HepG2 (cell line): ENCODE data around the gene RCCD1. TPM values are rescaled to one million over a fixed set of nuclear protein-coding genes. Genes with fewer than 3 reads are reported as not detected.

Experiments used
- ATAC-seq: fragments of 200-7000 bp; cut with Tn5 transposase; 3 replicates; pipeline ENCODE4 v1.9.1; 2020; ENCODE audit warnings: mild to moderate bottlenecking, moderate library complexity
- BruUV-seq: library from RNA; stranded (reverse); fragments of 400-500 nt; replicated peaks from 2 replicates; lab custom pipeline; 2021; lab: Mats Ljungman, UMichigan
- CTCF ChIA-PET: fragments of 300-600 bp; formaldehyde crosslinking; extraction: SDS; loops from one replicate; lab custom pipeline; 2021; ENCODE audit warnings: low total read pairs, inconsistent platforms, low intra/inter-chr PET ratio; lab: Yijun Ruan, JAX
- POLR2A ChIA-PET: fragments of 350-600 bp; sonication (Branson Sonifier 250); formaldehyde crosslinking; loops from one replicate; lab custom pipeline; 2020; ENCODE audit warnings: antibody characterized with exemption, inconsistent platforms; lab: Yijun Ruan, JAX
- DNase-seq: peaks from one replicate; pipeline ENCODE4 v3.0.0-alpha.2; 2015; ENCODE audit warnings: low spot score
- FAIRE-seq: peaks from 3 replicates; lab custom pipeline; 2011; peaks lifted over from hg19 to GRCh38; lab: Jason Lieb, UNC
- H2AFZ ChIP-seq: one replicate; pipeline ENCODE4 v1.6.1; 2011; ENCODE audit warnings: low read length, inconsistent platforms
- H3K27ac ChIP-seq: fragments of 300-600 bp; 3 replicates; pipeline ENCODE4 v1.8.0; 2011; ENCODE audit warnings: mixed run types, mild to moderate bottlenecking, mixed read lengths, low read length, inconsistent platforms; ENCODE audit not compliant: insufficient read depth; ENCODE audit errors: extremely low read length
- H3K27me3 ChIP-seq, 2 experiments: fragments of 200-600 bp in 1 of 2; 2 replicates in 1 of 2; 3 replicates in 1 of 2; pipeline versions ENCODE4 v1.6.0 to v1.8.0; 2011; ENCODE audit warnings: low read length in 2 of 2, mild to moderate bottlenecking in 2 of 2, moderate library complexity in 2 of 2, inconsistent platforms in 1 of 2; ENCODE audit not compliant: insufficient read depth in 2 of 2, control insufficient read depth in 1 of 2
- H3K36me3 ChIP-seq, 2 experiments: fragments of 200-600 bp in 1 of 2; replicated peaks in 1 of 2; 2 replicates in 1 of 2; 3 replicates in 1 of 2; pipeline versions ENCODE4 v1.5.1 to v1.8.0; 2011; ENCODE audit warnings: low read length in 2 of 2, inconsistent platforms in 1 of 2; ENCODE audit not compliant: insufficient read depth in 2 of 2, control insufficient read depth in 1 of 2
- H3K4me1 ChIP-seq: 2 replicates; pipeline ENCODE4 v1.5.1; 2012; ENCODE audit warnings: low read length, inconsistent platforms; ENCODE audit not compliant: insufficient read depth
- H3K4me2 ChIP-seq: 2 replicates; pipeline ENCODE4 v1.6.0; 2011; ENCODE audit warnings: low read depth, low read length, inconsistent platforms
- H3K4me3 ChIP-seq, 3 experiments: fragments of 200-600 bp in 1 of 3; sonication (generic), shearing (Covaris generic) in 1 of 3; replicated peaks in 1 of 3; 2 replicates each; pipeline ENCODE4 v1.5.1; 2011 to 2016; ENCODE audit warnings: low read length in 3 of 3, inconsistent platforms in 2 of 3, low read depth in 2 of 3, mild to moderate bottlenecking in 2 of 3, control low read depth in 1 of 3, mixed read lengths in 1 of 3; ENCODE audit not compliant: insufficient read depth in 1 of 3
- H3K79me2 ChIP-seq: one replicate; pipeline ENCODE4 v1.6.1; 2011; ENCODE audit warnings: low read length, inconsistent platforms; ENCODE audit not compliant: insufficient read depth
- H3K9ac ChIP-seq: 2 replicates; pipeline ENCODE4 v1.6.0; 2011; ENCODE audit warnings: mild to moderate bottlenecking, low read depth, low read length, inconsistent platforms; ENCODE audit not compliant: insufficient read depth
- H3K9me3 ChIP-seq: 2 replicates; pipeline ENCODE4 v1.5.1; 2012; ENCODE audit warnings: mild to moderate bottlenecking, low read length
- H4K20me1 ChIP-seq: 2 replicates; pipeline ENCODE4 v1.6.0; 2011; ENCODE audit warnings: inconsistent platforms, mild to moderate bottlenecking, low read length, moderate library complexity; ENCODE audit not compliant: insufficient read depth
- ARID2 ChIP-seq: sonication (generic); formaldehyde crosslinking; IDR thresholded peaks from 2 replicates; pipeline ENCODE4 v1.8.1; 2022; ENCODE audit warnings: mild to moderate bottlenecking, missing genetic modification reagents, borderline replicate concordance
- FIP1L1 ChIP-seq: fragments of 200-400 bp; formaldehyde crosslinking; IDR thresholded peaks from 2 replicates; pipeline ENCODE4 v1.6.1; 2018; ENCODE audit warnings: low read depth, mild to moderate bottlenecking, low read length, moderate library complexity, borderline replicate concordance; ENCODE audit not compliant: insufficient read depth
- MIER3 ChIP-seq: IDR thresholded peaks from 2 replicates; pipeline ENCODE4 v1.6.1; 2016; ENCODE audit warnings: missing compliant biosample characterization, borderline replicate concordance
- MIXL1 ChIP-seq: IDR thresholded peaks from 2 replicates; pipeline ENCODE4 v1.6.1; 2016
- PITX1 ChIP-seq: sonication (generic); formaldehyde crosslinking; IDR thresholded peaks from 2 replicates; pipeline ENCODE4 v1.5.1; 2020; ENCODE audit warnings: mild to moderate bottlenecking, missing genetic modification reagents
- SSRP1 ChIP-seq: IDR thresholded peaks from 2 replicates; pipeline ENCODE4 v1.6.1; 2016; ENCODE audit warnings: control low read depth
- ZNF230 ChIP-seq: sonication (generic); formaldehyde crosslinking; IDR thresholded peaks from 2 replicates; pipeline ENCODE4 v1.4.0; 2020; ENCODE audit warnings: mild to moderate bottlenecking, missing genetic modification reagents
- ZNF468 ChIP-seq: sonication (generic); formaldehyde crosslinking; IDR thresholded peaks from 2 replicates; pipeline ENCODE4 v1.8.0; 2022; ENCODE audit warnings: mild to moderate bottlenecking, moderate library complexity, missing genetic modification reagents
- ZNF530 ChIP-seq: sonication (generic); formaldehyde crosslinking; IDR thresholded peaks from 2 replicates; pipeline ENCODE4 v1.5.0; 2020; ENCODE audit warnings: low read depth, mild to moderate bottlenecking, missing genetic modification reagents
- ZSCAN21 ChIP-seq: sonication (generic); formaldehyde crosslinking; IDR thresholded peaks from 2 replicates; pipeline ENCODE4 v1.8.0; 2022; ENCODE audit warnings: mild to moderate bottlenecking, missing genetic modification reagents, moderate library complexity, borderline replicate concordance
- WGBS: methylation state at CpG from one replicate; pipeline ENCODE4 v1.1.6; 2017; ENCODE audit warnings: low lambda C conversion rate; 5-methylcytosine and 5-hydroxymethylcytosine counted together
- in situ Hi-C: cut with HindIII; loops from 2 replicates; pipeline ENCODE4 v1.10.0; 2017; ENCODE audit warnings: low pct_unique_long_range_greater_than_20kb; ENCODE audit not compliant: extremely low pct_ligation_motif_present
- intact Hi-C: fragments of 100-400 bp; cut with micrococcal nuclease; formaldehyde crosslinking; loops from one replicate; pipeline ENCODE4 v1.10.0; 2022; ENCODE audit not compliant: unreplicated experiment
- polyA plus RNA-seq, 8 experiments: library from polyadenylated mRNA; depleted of rRNA in 3 of 8; stranded (reverse) in 7 of 8; unstranded in 1 of 8; fragments of >200 nt; fragmentation: Illumina TruSeq in 4 of 8; extraction: Trizol in 4 of 8; gene quantifications; 2 replicates each; pipeline versions ENCODE4 v1.2.1 to v1.2.3, GENCODE V29; 2011 to 2016; ENCODE audit warnings: low read depth in 4 of 8, missing spikeins in 1 of 8, mixed read lengths in 1 of 8; ENCODE audit not compliant: insufficient read depth in 1 of 8
- total RNA-seq, 5 experiments: library from RNA; depleted of rRNA; stranded (reverse); fragments of >200 nt; fragmentation: Illumina TruSeq; extraction: Trizol; gene quantifications; 2 replicates each; pipeline ENCODE4 v1.2.3, GENCODE V29; 2016; ENCODE audit warnings: low read depth in 1 of 5
- TF ChIP-seq, protein P1 (sequence below): sonication (generic); formaldehyde crosslinking; IDR thresholded peaks from 2 replicates; pipeline ENCODE4 v1.5.0; 2020; ENCODE audit warnings: mild to moderate bottlenecking, low read depth, missing genetic modification reagents, borderline replicate concordance
- TF ChIP-seq, protein P2 (sequence below): sonication (generic); formaldehyde crosslinking; conservative IDR thresholded peaks from 2 replicates; pipeline ENCODE4 v1.4.0; 2020; ENCODE audit warnings: missing genetic modification reagents
- TF ChIP-seq, protein P3 (sequence below): sonication (generic); formaldehyde crosslinking; IDR thresholded peaks from 2 replicates; pipeline ENCODE4 v1.8.1; 2023; ENCODE audit warnings: mild to moderate bottlenecking, missing genetic modification reagents
- TF ChIP-seq, protein P4 (sequence below): sonication (generic); formaldehyde crosslinking; IDR thresholded peaks from 2 replicates; pipeline ENCODE4 v1.4.0; 2020; ENCODE audit warnings: missing genetic modification reagents
- TF ChIP-seq, protein P5 (sequence below): sonication (generic); formaldehyde crosslinking; IDR thresholded peaks from 2 replicates; pipeline ENCODE4 v1.8.0; 2022; ENCODE audit warnings: missing genetic modification reagents, mild to moderate bottlenecking, moderate library complexity, borderline replicate concordance

RCCD1 gene
- total and polyA plus RNA-seq, 2 of the 13 experiments (the other 11 are each of a cell fraction or from before 2014, with no cell fraction given) = 14.1 to 15.1 TPM

DNA sequence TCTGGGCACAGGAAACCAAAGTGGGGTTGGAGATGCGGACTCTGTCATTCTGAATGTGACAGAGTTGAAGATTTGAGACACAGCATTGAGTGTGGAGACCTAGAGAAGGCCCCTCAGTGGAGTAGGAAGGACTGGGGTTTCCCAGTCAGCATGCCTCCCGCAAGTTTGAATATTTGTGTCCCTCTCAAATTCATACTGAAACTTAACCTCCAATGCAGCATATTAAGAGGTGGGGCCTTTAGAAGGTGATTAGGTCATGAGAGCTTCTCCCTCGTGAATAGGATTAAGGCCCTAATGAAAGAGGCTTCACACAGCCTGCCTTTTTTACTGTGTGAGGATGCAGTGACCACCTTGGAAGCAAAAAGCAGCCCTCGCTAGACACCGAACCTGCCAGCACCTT lies 30.3 kb upstream of the RCCD1 start:
- no peaks in the 10 kb centered on the region for H4K20me1 ChIP-seq
- DNase-seq (no peak), FAIRE-seq (no peak), ATAC-seq (no peak; the same call in 2 of the 3 replicates)
- ChIA-PET POLR2A (no interaction called here), CTCF (no interaction called here)
- H3K9ac ChIP-seq = no peak overlapping the region
- H3K9me3 ChIP-seq = no peaks in the 10 kb centered on the region
- peaks cover 27% of the 10 kb centered on the region for H3K4me1 ChIP-seq
- H3K4me2 ChIP-seq = no peak overlapping the region
- intact Hi-C loops (no loop called here), in situ Hi-C loops (no loop called here)
- WGBS = 85% methylated on average over 5 of the region's 5 CpGs
- no peaks in the 10 kb centered on the region for H3K79me2 ChIP-seq
- no peak overlapping the region for H2AFZ ChIP-seq
- peaks cover 6 to 21% of the 10 kb centered on the region in 2 experiments; a peak in 3 of 5 replicates for H3K36me3 ChIP-seq
- no peak overlapping the region for H3K4me3 ChIP-seq
- BruUV-seq = no TSS peak
- no peaks in the 10 kb centered on the region for H3K27me3 ChIP-seq
- H3K27ac ChIP-seq = no peak overlapping the region
- TF ChIP-seq ZNF530 (CRISPR knock-in tag) (no peak), ZNF468 (CRISPR knock-in tag) (no peak), MIER3 (no peak), SSRP1 (CRISPR knock-in tag) (no peak), MIXL1 (CRISPR knock-in tag) (no peak), ZSCAN21 (CRISPR knock-in tag) (no peak), PITX1 (CRISPR knock-in tag) (no peak), ZNF230 (CRISPR knock-in tag) (no peak), FIP1L1 (no peak), ARID2 (no peak)
- TF ChIP-seq, protein P1, sequence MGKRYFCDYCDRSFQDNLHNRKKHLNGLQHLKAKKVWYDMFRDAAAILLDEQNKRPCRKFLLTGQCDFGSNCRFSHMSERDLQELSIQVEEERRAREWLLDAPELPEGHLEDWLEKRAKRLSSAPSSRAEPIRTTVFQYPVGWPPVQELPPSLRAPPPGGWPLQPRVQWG (CRISPR knock-in tag) = no peak
- TF ChIP-seq, protein P2, sequence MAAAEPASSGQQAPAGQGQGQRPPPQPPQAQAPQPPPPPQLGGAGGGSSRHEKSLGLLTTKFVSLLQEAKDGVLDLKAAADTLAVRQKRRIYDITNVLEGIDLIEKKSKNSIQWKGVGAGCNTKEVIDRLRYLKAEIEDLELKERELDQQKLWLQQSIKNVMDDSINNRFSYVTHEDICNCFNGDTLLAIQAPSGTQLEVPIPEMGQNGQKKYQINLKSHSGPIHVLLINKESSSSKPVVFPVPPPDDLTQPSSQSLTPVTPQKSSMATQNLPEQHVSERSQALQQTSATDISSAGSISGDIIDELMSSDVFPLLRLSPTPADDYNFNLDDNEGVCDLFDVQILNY (CRISPR knock-in tag) = no peak
- TF ChIP-seq, protein P3, sequence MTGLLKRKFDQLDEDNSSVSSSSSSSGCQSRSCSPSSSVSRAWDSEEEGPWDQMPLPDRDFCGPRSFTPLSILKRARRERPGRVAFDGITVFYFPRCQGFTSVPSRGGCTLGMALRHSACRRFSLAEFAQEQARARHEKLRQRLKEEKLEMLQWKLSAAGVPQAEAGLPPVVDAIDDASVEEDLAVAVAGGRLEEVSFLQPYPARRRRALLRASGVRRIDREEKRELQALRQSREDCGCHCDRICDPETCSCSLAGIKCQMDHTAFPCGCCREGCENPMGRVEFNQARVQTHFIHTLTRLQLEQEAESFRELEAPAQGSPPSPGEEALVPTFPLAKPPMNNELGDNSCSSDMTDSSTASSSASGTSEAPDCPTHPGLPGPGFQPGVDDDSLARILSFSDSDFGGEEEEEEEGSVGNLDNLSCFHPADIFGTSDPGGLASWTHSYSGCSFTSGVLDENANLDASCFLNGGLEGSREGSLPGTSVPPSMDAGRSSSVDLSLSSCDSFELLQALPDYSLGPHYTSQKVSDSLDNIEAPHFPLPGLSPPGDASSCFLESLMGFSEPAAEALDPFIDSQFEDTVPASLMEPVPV (CRISPR knock-in tag) = no peak
- TF ChIP-seq, protein P4, sequence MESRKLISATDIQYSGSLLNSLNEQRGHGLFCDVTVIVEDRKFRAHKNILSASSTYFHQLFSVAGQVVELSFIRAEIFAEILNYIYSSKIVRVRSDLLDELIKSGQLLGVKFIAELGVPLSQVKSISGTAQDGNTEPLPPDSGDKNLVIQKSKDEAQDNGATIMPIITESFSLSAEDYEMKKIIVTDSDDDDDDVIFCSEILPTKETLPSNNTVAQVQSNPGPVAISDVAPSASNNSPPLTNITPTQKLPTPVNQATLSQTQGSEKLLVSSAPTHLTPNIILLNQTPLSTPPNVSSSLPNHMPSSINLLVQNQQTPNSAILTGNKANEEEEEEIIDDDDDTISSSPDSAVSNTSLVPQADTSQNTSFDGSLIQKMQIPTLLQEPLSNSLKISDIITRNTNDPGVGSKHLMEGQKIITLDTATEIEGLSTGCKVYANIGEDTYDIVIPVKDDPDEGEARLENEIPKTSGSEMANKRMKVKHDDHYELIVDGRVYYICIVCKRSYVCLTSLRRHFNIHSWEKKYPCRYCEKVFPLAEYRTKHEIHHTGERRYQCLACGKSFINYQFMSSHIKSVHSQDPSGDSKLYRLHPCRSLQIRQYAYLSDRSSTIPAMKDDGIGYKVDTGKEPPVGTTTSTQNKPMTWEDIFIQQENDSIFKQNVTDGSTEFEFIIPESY (CRISPR knock-in tag) = no peak
- TF ChIP-seq, protein P5, sequence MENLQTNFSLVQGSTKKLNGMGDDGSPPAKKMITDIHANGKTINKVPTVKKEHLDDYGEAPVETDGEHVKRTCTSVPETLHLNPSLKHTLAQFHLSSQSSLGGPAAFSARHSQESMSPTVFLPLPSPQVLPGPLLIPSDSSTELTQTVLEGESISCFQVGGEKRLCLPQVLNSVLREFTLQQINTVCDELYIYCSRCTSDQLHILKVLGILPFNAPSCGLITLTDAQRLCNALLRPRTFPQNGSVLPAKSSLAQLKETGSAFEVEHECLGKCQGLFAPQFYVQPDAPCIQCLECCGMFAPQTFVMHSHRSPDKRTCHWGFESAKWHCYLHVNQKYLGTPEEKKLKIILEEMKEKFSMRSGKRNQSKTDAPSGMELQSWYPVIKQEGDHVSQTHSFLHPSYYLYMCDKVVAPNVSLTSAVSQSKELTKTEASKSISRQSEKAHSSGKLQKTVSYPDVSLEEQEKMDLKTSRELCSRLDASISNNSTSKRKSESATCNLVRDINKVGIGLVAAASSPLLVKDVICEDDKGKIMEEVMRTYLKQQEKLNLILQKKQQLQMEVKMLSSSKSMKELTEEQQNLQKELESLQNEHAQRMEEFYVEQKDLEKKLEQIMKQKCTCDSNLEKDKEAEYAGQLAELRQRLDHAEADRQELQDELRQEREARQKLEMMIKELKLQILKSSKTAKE (CRISPR knock-in tag) = no peak
